SK-N-SH (cell line): Measurements from ENCODE around the gene MAK. TPM values are rescaled to one million over a fixed set of nuclear protein-coding genes. Genes with fewer than 3 reads are reported as not detected.

ENCODE experiments used
- CTCF ChIA-PET: fragments of 300-600, 350-600 bp; formaldehyde crosslinking; extraction: SDS; loops from one replicate; lab custom pipeline; 2021; lab: Yijun Ruan, JAX
- POLR2A ChIA-PET: fragments of 350-600 bp; sonication (Branson Sonifier 250); formaldehyde crosslinking; extraction: SDS; loops from one replicate; lab custom pipeline; 2020; ENCODE audit warnings: antibody characterized with exemption, inconsistent platforms; lab: Yijun Ruan, JAX
- DNase-seq: peaks from one replicate; pipeline ENCODE4 v3.0.0; 2012
- H2AFZ ChIP-seq: fragments of 200-600 bp; sonication (generic); 2 replicates; pipeline ENCODE4 v1.8.1; 2016; ENCODE audit warnings: antibody characterized with exemption, mild to moderate bottlenecking, low read depth
- H3F3A ChIP-seq: fragments of 200-600 bp; sonication (generic); replicated peaks from 2 replicates; pipeline ENCODE3; 2016; ENCODE audit warnings: antibody characterized with exemption, mild to moderate bottlenecking; ENCODE audit not compliant: insufficient read depth
- H3K27ac ChIP-seq, 2 experiments: fragments of 200-500 bp in 1 of 2; fragments of 200-600 bp in 1 of 2; sonication (Bioruptor generic) in 1 of 2; sonication (generic), shearing (Covaris generic) in 1 of 2; 2 replicates each; pipeline versions ENCODE4 v1.5.1 to v1.6.1; 2014 to 2016; ENCODE audit warnings: low read depth in 2 of 2, inconsistent platforms in 1 of 2, low read length in 1 of 2, mild to moderate bottlenecking in 1 of 2, mixed read lengths in 1 of 2
- H3K27me3 ChIP-seq: fragments of 200-600 bp; sonication (generic), shearing (Covaris generic); 2 replicates; pipeline ENCODE4 v1.6.1; 2016; ENCODE audit warnings: mixed run types; ENCODE audit not compliant: insufficient read depth
- H3K36me3 ChIP-seq, 2 experiments: fragments of 200-500 bp in 1 of 2; fragments of 200-600 bp in 1 of 2; sonication (Bioruptor generic) in 1 of 2; sonication (generic) in 1 of 2; replicated peaks in 1 of 2; 2 replicates each; pipeline versions ENCODE3 to v1.5.1; 2014 to 2016; ENCODE audit warnings: low read length in 1 of 2, mild to moderate bottlenecking in 1 of 2; ENCODE audit not compliant: insufficient read depth in 2 of 2, control insufficient read depth in 1 of 2
- H3K4me1 ChIP-seq, 2 experiments: fragments of 200-500 bp in 1 of 2; fragments of 200-600 bp in 1 of 2; sonication (Bioruptor generic) in 1 of 2; sonication (generic), shearing (Covaris generic) in 1 of 2; 2 replicates each; pipeline versions ENCODE4 v1.5.1 to v1.6.1; 2014 to 2016; ENCODE audit warnings: low read depth in 1 of 2, low read length in 1 of 2, mixed run types in 1 of 2; ENCODE audit not compliant: insufficient read depth in 2 of 2, control insufficient read depth in 1 of 2
- H3K4me2 ChIP-seq: fragments of 200-600 bp; sonication (generic), shearing (Covaris generic); 2 replicates; pipeline ENCODE4 v1.6.1; 2017; ENCODE audit warnings: mixed run types
- H3K4me3 ChIP-seq, 2 experiments: fragments of 200-500 bp in 1 of 2; fragments of 200-600 bp in 1 of 2; sonication (Bioruptor generic) in 1 of 2; sonication (generic), shearing (Covaris generic) in 1 of 2; 2 replicates each; pipeline versions ENCODE4 v1.5.1 to v1.8.1; 2014 to 2016; ENCODE audit warnings: low read depth in 2 of 2, inconsistent platforms in 1 of 2, low read length in 1 of 2, mild to moderate bottlenecking in 1 of 2, mixed read lengths in 1 of 2, moderate library complexity in 1 of 2
- H3K79me2 ChIP-seq: fragments of 200-600 bp; sonication (generic); 2 replicates; pipeline ENCODE4 v1.8.1; 2017; ENCODE audit warnings: mild to moderate bottlenecking; ENCODE audit not compliant: insufficient read depth
- H3K9ac ChIP-seq: fragments of 200-600 bp; sonication (generic); 2 replicates; pipeline ENCODE4 v1.6.1; 2017; ENCODE audit warnings: mixed run types
- H3K9me2 ChIP-seq: fragments of 200-600 bp; sonication (generic); 2 replicates; pipeline ENCODE4 v1.6.1; 2017; ENCODE audit warnings: mixed run types
- H3K9me3 ChIP-seq: fragments of 200-600 bp; sonication (generic); 2 replicates; pipeline ENCODE4 v1.6.1; 2017; ENCODE audit warnings: mixed run types, mild to moderate bottlenecking, moderate library complexity
- H4K20me1 ChIP-seq: fragments of 200-600 bp; sonication (generic); 2 replicates; pipeline ENCODE4 v1.6.1; 2017; ENCODE audit warnings: mild to moderate bottlenecking, mixed run types; ENCODE audit not compliant: insufficient read depth
- EP300 ChIP-seq, 2 experiments: IDR thresholded peaks; 2 replicates each; pipeline versions ENCODE4 v1.4.0 to v1.6.1; 2012; ENCODE audit warnings: borderline replicate concordance in 1 of 2, low read depth in 1 of 2, low read length in 1 of 2
- GABPA ChIP-seq: IDR thresholded peaks from 2 replicates; pipeline ENCODE4 v1.4.0; 2012; ENCODE audit warnings: low read depth, mild to moderate bottlenecking
- NFIC ChIP-seq: IDR thresholded peaks from 2 replicates; pipeline ENCODE4 v1.4.0; 2012; ENCODE audit warnings: borderline replicate concordance
- NRF1 ChIP-seq: IDR thresholded peaks from 2 replicates; pipeline ENCODE4 v1.6.1; 2012; ENCODE audit warnings: low read depth, mild to moderate bottlenecking, low read length
- POLR2AphosphoS5 ChIP-seq: IDR thresholded peaks from 2 replicates; pipeline ENCODE4 v1.6.1; 2012; ENCODE audit warnings: low read depth, low read length
- RAD21 ChIP-seq: IDR thresholded peaks from 2 replicates; pipeline ENCODE4 v1.6.1; 2012; ENCODE audit warnings: mild to moderate bottlenecking, low read length
- SIN3A ChIP-seq: IDR thresholded peaks from 2 replicates; pipeline ENCODE4 v1.6.1; 2012; ENCODE audit warnings: low read depth, mild to moderate bottlenecking, low read length, moderate library complexity, borderline replicate concordance
- WGBS: methylation state at CpG from one replicate; pipeline ENCODE4 v1.1.6; 2017; ENCODE audit warnings: low lambda C conversion rate; 5-methylcytosine and 5-hydroxymethylcytosine counted together
- polyA plus RNA-seq, 3 experiments: library from polyadenylated mRNA; depleted of rRNA; stranded (reverse); fragments of >200 nt; gene quantifications; 2 replicates each; pipeline ENCODE4 v1.2.3, GENCODE V29; 2012
- TF ChIP-seq, protein P1 (sequence below): IDR thresholded peaks from 2 replicates; pipeline ENCODE4 v1.4.0; 2012; ENCODE audit warnings: low read depth, borderline replicate concordance
- TF ChIP-seq, protein P2 (sequence below): IDR thresholded peaks from 2 replicates; pipeline ENCODE4 v1.4.0; 2012; ENCODE audit warnings: low read depth
- TF ChIP-seq, protein P3 (sequence below): fragments of 150-350 bp; IDR thresholded peaks from 2 replicates; pipeline ENCODE4 v1.6.1; 2017; ENCODE audit warnings: antibody characterized with exemption, low read length, low read depth, borderline replicate concordance
- TF ChIP-seq, protein P4 (sequence below): IDR thresholded peaks from 2 replicates; pipeline ENCODE4; 2012

MAK gene
- polyA plus RNA-seq, 1 of the 3 experiments (the other 2 are of a cell fraction), result 0.02 TPM

DNA sequence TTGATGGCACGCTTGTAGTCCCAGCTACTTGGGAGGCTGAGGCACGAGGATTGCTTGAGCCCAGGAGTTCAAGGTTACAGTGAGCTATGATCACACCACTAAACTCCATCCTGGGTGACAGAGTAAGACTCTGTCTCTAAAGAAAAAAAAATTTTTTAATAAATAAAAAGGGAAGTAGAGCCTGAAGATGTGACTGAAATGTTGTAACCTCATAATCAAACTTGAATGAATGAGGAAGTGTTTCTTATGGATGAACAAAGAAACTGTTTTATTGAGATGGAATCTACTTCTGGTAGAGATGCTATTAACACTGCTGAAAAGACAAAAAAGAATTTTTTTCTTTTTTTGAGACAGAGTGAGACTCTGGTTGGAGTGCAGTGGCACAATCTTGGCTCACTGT lies 6.7 kb downstream of the MAK start:
- Histone ChIP-seq H3K4me1 (no peaks in the 10 kb centered on the region; a peak in 1 of 4 replicates), H3K27ac (no peak overlapping the region), H4K20me1 (no peaks in the 10 kb centered on the region), H3K36me3 (no peaks in the 10 kb centered on the region), H3K27me3 (peaks cover 5% of the 10 kb centered on the region; the same call in 1 of the 2 replicates), H3K4me3 (no peak overlapping the region), H2AFZ (no peak overlapping the region), H3K9me3 (no peaks in the 10 kb centered on the region), H3F3A (no peaks in the 10 kb centered on the region), H3K79me2 (no peaks in the 10 kb centered on the region), H3K9ac (no peak overlapping the region), H3K9me2 (no peaks in the 10 kb centered on the region), H3K4me2 (no peak overlapping the region)
- POLR2A ChIA-PET, result no interaction called here
- DNase-seq, result no peak
- TF ChIP-seq, protein P1, sequence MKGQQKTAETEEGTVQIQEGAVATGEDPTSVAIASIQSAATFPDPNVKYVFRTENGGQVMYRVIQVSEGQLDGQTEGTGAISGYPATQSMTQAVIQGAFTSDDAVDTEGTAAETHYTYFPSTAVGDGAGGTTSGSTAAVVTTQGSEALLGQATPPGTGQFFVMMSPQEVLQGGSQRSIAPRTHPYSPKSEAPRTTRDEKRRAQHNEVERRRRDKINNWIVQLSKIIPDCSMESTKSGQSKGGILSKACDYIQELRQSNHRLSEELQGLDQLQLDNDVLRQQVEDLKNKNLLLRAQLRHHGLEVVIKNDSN, result no peak
- TF ChIP-seq EP300 (IDR thresholded peaks at IDR 0.05; ENCODE audit: borderline replicate concordance in 1 of 2, low read depth in 1 of 2, low read length in 1 of 2) (no peak), NFIC (no peak), POLR2AphosphoS5 (no peak), GABPA (no peak), RAD21 (no peak)
- CTCF ChIA-PET, result interaction anchor here (1.6 kb wide), 1 partner anchor 14 kb away, joined by 5 read pairs; no protein-coding TSS in a partner anchor
- WGBS, result 78% methylated on average over 2 of the region's 2 CpGs

DNA sequence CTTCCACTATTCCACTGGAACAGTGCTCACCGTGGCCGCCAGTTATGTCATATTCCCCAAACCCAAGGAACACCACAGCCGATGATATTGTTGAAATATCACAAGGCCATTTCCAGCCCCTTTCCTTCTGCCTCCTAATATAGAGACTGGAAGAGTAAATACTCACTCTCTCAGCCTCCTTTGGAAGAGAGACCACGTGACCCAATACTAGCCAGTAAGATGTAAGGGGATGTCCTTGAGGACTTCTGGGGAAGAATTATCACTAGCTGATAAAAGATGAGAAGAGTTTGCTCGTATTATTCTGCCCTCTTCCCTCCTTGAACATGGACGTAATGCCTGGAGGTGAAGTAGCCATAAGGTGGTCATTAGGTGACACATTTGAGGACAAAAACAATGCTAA lies 13.5 kb downstream of the MAK start:
- no peak overlapping the region for H3K4me3 ChIP-seq
- no peak overlapping the region for H3K27ac ChIP-seq
- no peaks in the 10 kb centered on the region for H3K79me2 ChIP-seq
- 86% methylated on average over 6 of the region's 6 CpGs for WGBS
- H3K9ac ChIP-seq, result no peak overlapping the region
- TF ChIP-seq, protein P2, sequence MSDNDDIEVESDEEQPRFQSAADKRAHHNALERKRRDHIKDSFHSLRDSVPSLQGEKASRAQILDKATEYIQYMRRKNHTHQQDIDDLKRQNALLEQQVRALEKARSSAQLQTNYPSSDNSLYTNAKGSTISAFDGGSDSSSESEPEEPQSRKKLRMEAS, result no peak
- TF ChIP-seq, protein P3, sequence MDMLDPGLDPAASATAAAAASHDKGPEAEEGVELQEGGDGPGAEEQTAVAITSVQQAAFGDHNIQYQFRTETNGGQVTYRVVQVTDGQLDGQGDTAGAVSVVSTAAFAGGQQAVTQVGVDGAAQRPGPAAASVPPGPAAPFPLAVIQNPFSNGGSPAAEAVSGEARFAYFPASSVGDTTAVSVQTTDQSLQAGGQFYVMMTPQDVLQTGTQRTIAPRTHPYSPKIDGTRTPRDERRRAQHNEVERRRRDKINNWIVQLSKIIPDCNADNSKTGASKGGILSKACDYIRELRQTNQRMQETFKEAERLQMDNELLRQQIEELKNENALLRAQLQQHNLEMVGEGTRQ, result no peak
- no peak for TF ChIP-seq POLR2AphosphoS5
- no peak for TF ChIP-seq SIN3A
- TF ChIP-seq NRF1, result no peak
- TF ChIP-seq, protein P4, sequence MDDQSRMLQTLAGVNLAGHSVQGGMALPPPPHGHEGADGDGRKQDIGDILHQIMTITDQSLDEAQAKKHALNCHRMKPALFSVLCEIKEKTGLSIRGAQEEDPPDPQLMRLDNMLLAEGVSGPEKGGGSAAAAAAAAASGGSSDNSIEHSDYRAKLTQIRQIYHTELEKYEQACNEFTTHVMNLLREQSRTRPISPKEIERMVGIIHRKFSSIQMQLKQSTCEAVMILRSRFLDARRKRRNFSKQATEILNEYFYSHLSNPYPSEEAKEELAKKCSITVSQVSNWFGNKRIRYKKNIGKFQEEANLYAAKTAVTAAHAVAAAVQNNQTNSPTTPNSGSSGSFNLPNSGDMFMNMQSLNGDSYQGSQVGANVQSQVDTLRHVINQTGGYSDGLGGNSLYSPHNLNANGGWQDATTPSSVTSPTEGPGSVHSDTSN, result no peak
- no peaks in the 10 kb centered on the region for H3K9me2 ChIP-seq
- H3K36me3 ChIP-seq, result no peaks in the 10 kb centered on the region
- no peaks in the 10 kb centered on the region for H3K27me3 ChIP-seq
- no peak for DNase-seq
- no peaks in the 10 kb centered on the region for H3F3A ChIP-seq
- H4K20me1 ChIP-seq, result no peaks in the 10 kb centered on the region
- no peaks in the 10 kb centered on the region for H3K4me1 ChIP-seq
- H2AFZ ChIP-seq, result no peak overlapping the region
- no peaks in the 10 kb centered on the region for H3K9me3 ChIP-seq
- ChIA-PET POLR2A (no interaction called here), CTCF (interaction anchor here (2.8 kb wide), 1 partner anchor 24 kb away, joined by 7 read pairs; no protein-coding TSS in a partner anchor)
- H3K4me2 ChIP-seq, result no peak overlapping the region
